PC-3 (cell line): ENCODE measurements around the gene GRAMD1C.

ENCODE experiments used
- CTCF ChIP-seq: fragments of 300-600 bp; sonication (generic); conservative IDR thresholded peaks from 2 replicates; pipeline ENCODE4 v1.5.1; 2017; ENCODE audit warnings: antibody characterized with exemption, low read depth, mild to moderate bottlenecking, low read length
- EZH2 ChIP-seq: fragments of 300-600 bp; sonication (generic); IDR thresholded peaks from one replicate; pipeline ENCODE4 v1.6.1; 2017; ENCODE audit warnings: antibody characterized with exemption, mild to moderate bottlenecking, low read length; ENCODE audit not compliant: unreplicated experiment
- EZH2phosphoT487 ChIP-seq: fragments of 300-600 bp; sonication (generic); IDR thresholded peaks from 2 replicates; pipeline ENCODE4 v1.6.1; 2018; ENCODE audit warnings: mild to moderate bottlenecking, antibody characterized with exemption, low read length, borderline replicate concordance

- TF ChIP-seq CTCF (no peak), EZH2phosphoT487 (no peak), EZH2 (no peak)
Measured at GRCh38 chr3:113897373-113897777, 58.8 kb downstream of the GRAMD1C start.
